ENCODE results near the gene NEUROD2. TPM values are rescaled to one million over a fixed set of nuclear protein-coding genes. Genes with fewer than 3 reads are reported as not detected.

The NEUROD2 gene
- total and polyA plus RNA-seq, 2 of the 8 experiments (the other 6 are each of a cell fraction or from before 2014, with no cell fraction given), result not detected

DNA sequence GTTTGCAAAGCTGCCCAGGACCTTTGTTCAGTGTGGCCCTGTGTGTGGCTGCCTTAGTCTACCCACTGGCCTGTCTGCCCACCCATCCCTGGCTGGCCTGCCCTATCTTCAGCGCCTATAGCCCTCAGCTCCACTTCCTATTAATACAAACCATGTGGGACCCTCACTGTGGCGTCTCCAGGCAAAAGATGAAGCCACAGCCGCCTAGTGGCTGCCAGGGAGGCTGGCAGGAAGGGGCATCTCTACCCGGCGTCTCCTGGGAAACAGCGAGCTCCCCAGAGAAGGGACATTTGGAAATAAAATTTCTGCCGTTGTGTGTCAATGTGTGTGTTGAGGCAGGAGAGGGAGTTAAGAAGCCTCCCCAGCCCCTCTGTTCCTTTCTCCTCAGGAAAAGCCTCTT lies 31.5 kb downstream of the NEUROD2 start (continued):
- TF ChIP-seq CTBP2 (IDR thresholded peaks at IDR 0.05; ENCODE audit: borderline replicate concordance, insufficient read depth, insufficient read length, low read length), result no peak
- no peak for TF ChIP-seq HDAC2 (IDR thresholded peaks at IDR 0.05; ENCODE audit: borderline replicate concordance in 1 of 2, low read depth in 2 of 2, low read length in 2 of 2)
- peak; percentile 79 to 82 (median 81) for TF ChIP-seq CTCF (IDR thresholded peaks at IDR 0.05; ENCODE audit: control extremely low read depth in 1 of 3, insufficient read depth in 1 of 3, low read depth in 1 of 3, low read length in 3 of 3)
